H1 (cell line): Measurements from ENCODE around the gene DBH. TPM values are rescaled to one million over a fixed set of nuclear protein-coding genes. Genes with fewer than 3 reads are reported as not detected.

Experiments used
- CTCF ChIA-PET: fragments of 300-600 bp; sonication (Branson Sonifier 250); formaldehyde crosslinking; loops from one replicate; lab custom pipeline; 2021; ENCODE audit not compliant: partially characterized antibody; lab: Charles Lee
- POLR2A ChIA-PET: fragments of 300-600 bp; sonication (Branson Sonifier 250); formaldehyde crosslinking; loops from one replicate; lab custom pipeline; 2021; ENCODE audit warnings: inconsistent platforms; ENCODE audit not compliant: partially characterized antibody; lab: Charles Lee
- DNase-seq, 2 experiments: peaks; one replicate each; pipeline versions ENCODE4 v3.0.0 to v3.0.0-alpha.2; 2010 to 2022; ENCODE audit warnings: low spot score in 2 of 2, low read depth in 1 of 2, mixed read lengths in 1 of 2
- FAIRE-seq: peaks from 2 replicates; lab custom pipeline; 2011; peaks lifted over from hg19 to GRCh38; lab: Jason Lieb, UNC
- H2AFZ ChIP-seq: 2 replicates; pipeline ENCODE4 v1.8.1; 2012; ENCODE audit warnings: low read length, inconsistent platforms
- H2AK5ac ChIP-seq: 2 replicates; pipeline ENCODE4 v1.6.1; 2013; ENCODE audit warnings: low read depth, low read length
- H2BK120ac ChIP-seq: replicated peaks from 2 replicates; pipeline ENCODE3; 2013; ENCODE audit warnings: low read depth, low read length, inconsistent platforms
- H2BK12ac ChIP-seq: 2 replicates; pipeline ENCODE4 v1.6.1; 2013; ENCODE audit warnings: low read depth, low read length
- H2BK15ac ChIP-seq: 2 replicates; pipeline ENCODE4 v1.6.1; 2013; ENCODE audit warnings: low read length
- H2BK20ac ChIP-seq: 2 replicates; pipeline ENCODE4 v1.6.1; 2013; ENCODE audit warnings: low read length
- H2BK5ac ChIP-seq: 2 replicates; pipeline ENCODE4 v1.6.1; 2013; ENCODE audit warnings: low read depth, low read length
- H3K14ac ChIP-seq: 2 replicates; pipeline ENCODE4 v1.6.1; 2013; ENCODE audit warnings: inconsistent platforms; ENCODE audit not compliant: insufficient read length
- H3K18ac ChIP-seq: 2 replicates; pipeline ENCODE4 v1.6.1; 2013; ENCODE audit warnings: low read length; ENCODE audit errors: extremely low read depth
- H3K23ac ChIP-seq: 2 replicates; pipeline ENCODE4 v1.6.1; 2013; ENCODE audit warnings: inconsistent platforms; ENCODE audit not compliant: insufficient read length
- H3K23me2 ChIP-seq: 2 replicates; pipeline ENCODE4 v1.6.1; 2013; ENCODE audit warnings: low read depth, low read length
- H3K27ac ChIP-seq: 2 replicates; pipeline ENCODE4 v1.6.1; 2011; ENCODE audit warnings: low read depth, low read length, inconsistent platforms
- H3K27me3 ChIP-seq, 4 experiments: replicated peaks in 1 of 4; 1 replicate in 1 of 4; 2 replicates in 3 of 4; pipeline versions ENCODE4 v1.6.1 to v1.8.1; 2011 to 2013; ENCODE audit warnings: low read length in 3 of 4, mild to moderate bottlenecking in 3 of 4, inconsistent platforms in 2 of 4, mixed read lengths in 2 of 4, moderate library complexity in 1 of 4; ENCODE audit not compliant: control insufficient read depth in 3 of 4, insufficient read depth in 3 of 4; ENCODE audit errors: extremely low read depth in 1 of 4
- H3K36me3 ChIP-seq, 4 experiments: 2 replicates each; pipeline versions ENCODE4 v1.6.1 to v1.8.1; 2011 to 2013; ENCODE audit warnings: mild to moderate bottlenecking in 4 of 4, low read length in 3 of 4, moderate library complexity in 2 of 4, control low read depth in 1 of 4, inconsistent platforms in 1 of 4; ENCODE audit not compliant: insufficient read depth in 4 of 4, control insufficient read depth in 2 of 4
- H3K4ac ChIP-seq: replicated peaks from 2 replicates; pipeline ENCODE3; 2013; ENCODE audit warnings: low read length, low read depth, mixed read lengths, inconsistent platforms; ENCODE audit not compliant: insufficient read length
- H3K4me1 ChIP-seq, 4 experiments: replicated peaks in 1 of 4; 1 replicate in 1 of 4; 2 replicates in 3 of 4; pipeline versions ENCODE4 v1.6.1 to v1.8.1; 2011 to 2013; ENCODE audit warnings: low read length in 3 of 4, inconsistent platforms in 2 of 4, mixed read lengths in 1 of 4; ENCODE audit not compliant: insufficient read depth in 4 of 4, control insufficient read depth in 3 of 4
- H3K4me2 ChIP-seq, 2 experiments: 2 replicates each; pipeline versions ENCODE4 v1.6.1 to v1.8.1; 2011 to 2013; ENCODE audit warnings: low read depth in 2 of 2, low read length in 2 of 2, control low read depth in 1 of 2, inconsistent platforms in 1 of 2, mild to moderate bottlenecking in 1 of 2; ENCODE audit not compliant: insufficient read depth in 1 of 2
- H3K4me3 ChIP-seq, 4 experiments: fragments of 200-600, 300-600 bp in 1 of 4; sonication (generic), shearing (Covaris generic), sonication (Bioruptor Twin) in 1 of 4; 2 replicates each; pipeline versions ENCODE4 v1.5.1 to v1.8.1; 2011 to 2016; ENCODE audit warnings: low read length in 4 of 4, low read depth in 3 of 4, control low read depth in 2 of 4, inconsistent platforms in 2 of 4, mild to moderate bottlenecking in 2 of 4, mixed read lengths in 1 of 4, moderate library complexity in 1 of 4; ENCODE audit not compliant: insufficient read depth in 2 of 4; ENCODE audit errors: extremely low read depth in 1 of 4
- H3K56ac ChIP-seq: replicated peaks from 2 replicates; pipeline ENCODE3; 2013; ENCODE audit warnings: low read depth, mild to moderate bottlenecking, mixed read lengths, low read length, inconsistent platforms; ENCODE audit not compliant: insufficient read length
- H3K79me1 ChIP-seq: 2 replicates; pipeline ENCODE4 v1.6.1; 2013; ENCODE audit warnings: low read depth, low read length, control low read depth
- H3K79me2 ChIP-seq, 2 experiments: 2 replicates each; pipeline versions ENCODE4 v1.6.1 to v1.8.1; 2012 to 2013; ENCODE audit warnings: low read length in 2 of 2, mild to moderate bottlenecking in 2 of 2, inconsistent platforms in 1 of 2; ENCODE audit not compliant: insufficient read depth in 2 of 2, control insufficient read depth in 1 of 2
- H3K9ac ChIP-seq, 4 experiments: replicated peaks in 1 of 4; 1 replicate in 1 of 4; 2 replicates in 3 of 4; pipeline versions ENCODE4 v1.6.1 to v1.8.1; 2011 to 2013; ENCODE audit warnings: low read depth in 3 of 4, low read length in 3 of 4, control low read depth in 2 of 4, mild to moderate bottlenecking in 2 of 4, moderate library complexity in 2 of 4, inconsistent platforms in 1 of 4; ENCODE audit errors: extremely low read depth in 1 of 4
- H3K9me3 ChIP-seq, 2 experiments: 2 replicates each; pipeline versions ENCODE4 v1.6.1 to v1.8.1; 2012 to 2013; ENCODE audit warnings: mild to moderate bottlenecking in 2 of 2, moderate library complexity in 2 of 2, control low read depth in 1 of 2, inconsistent platforms in 1 of 2, low read depth in 1 of 2, low read length in 1 of 2, mixed read lengths in 1 of 2; ENCODE audit not compliant: insufficient read depth in 2 of 2
- H4K20me1 ChIP-seq, 2 experiments: replicated peaks in 1 of 2; 2 replicates each; pipeline versions ENCODE3 to v1.8.1; 2011 to 2013; ENCODE audit warnings: inconsistent platforms in 2 of 2, low read length in 2 of 2, mild to moderate bottlenecking in 1 of 2; ENCODE audit not compliant: insufficient read depth in 2 of 2, control insufficient read depth in 1 of 2
- H4K5ac ChIP-seq: 2 replicates; pipeline ENCODE4 v1.6.1; 2013; ENCODE audit warnings: low read length, low read depth, mixed read lengths, inconsistent platforms; ENCODE audit not compliant: insufficient read length
- H4K8ac ChIP-seq: 2 replicates; pipeline ENCODE4 v1.8.0; 2013; ENCODE audit warnings: mild to moderate bottlenecking, moderate library complexity, low read length, inconsistent platforms; ENCODE audit not compliant: insufficient read depth; ENCODE audit errors: extremely low read depth
- H4K91ac ChIP-seq: replicated peaks from 2 replicates; pipeline ENCODE3; 2013; ENCODE audit warnings: low read length, mixed read lengths, inconsistent platforms; ENCODE audit not compliant: insufficient read length
- BRCA1 ChIP-seq: IDR thresholded peaks from 2 replicates; pipeline ENCODE4 v1.6.1; 2012; ENCODE audit warnings: low read depth, low read length, improper control_type of control experiment
- CTCF ChIP-seq, 3 experiments: IDR thresholded peaks; 1 replicate in 2 of 3; 2 replicates in 1 of 3; pipeline versions ENCODE4 v1.5.1 to v1.6.1; 2011; ENCODE audit warnings: low read length in 3 of 3, mild to moderate bottlenecking in 3 of 3, inconsistent platforms in 2 of 3, low read depth in 1 of 3, moderate library complexity in 1 of 3; ENCODE audit not compliant: insufficient read depth in 1 of 3; ENCODE audit errors: control extremely low read depth in 1 of 3
- MAX ChIP-seq: IDR thresholded peaks from 2 replicates; pipeline ENCODE4 v1.6.1; 2012; ENCODE audit warnings: inconsistent platforms
- PHF8 ChIP-seq: fragments of 200-600 bp; sonication (generic); conservative IDR thresholded peaks from 2 replicates; pipeline ENCODE4 v1.7.1; 2012; ENCODE audit warnings: low read depth, mild to moderate bottlenecking, inconsistent platforms, low read length, moderate library complexity
- RAD21 ChIP-seq, 2 experiments: IDR thresholded peaks in 1 of 2; conservative IDR thresholded peaks in 1 of 2; 2 replicates each; pipeline ENCODE4 v1.6.1; 2011; ENCODE audit warnings: low read depth in 2 of 2, low read length in 2 of 2, improper control_type of control experiment in 1 of 2, inconsistent platforms in 1 of 2, mild to moderate bottlenecking in 1 of 2, moderate library complexity in 1 of 2
- WGBS, 2 experiments: shearing (Covaris generic) in 1 of 2; methylation state at CpG; one replicate each; pipeline versions ENCODE4 v1.1.6 to v1.1.7; 2013 to 2015; ENCODE audit warnings: low lambda C conversion rate in 2 of 2, mixed read lengths in 2 of 2, inconsistent platforms in 1 of 2, low coverage in 1 of 2, missing lambda C conversion rate in 1 of 2; ENCODE audit not compliant: insufficient replicate concordance in 2 of 2, insufficient coverage in 1 of 2, insufficient read length in 1 of 2; ENCODE audit errors: extremely low coverage in 1 of 2, missing lambda C conversion rate in 1 of 2; 5-methylcytosine and 5-hydroxymethylcytosine counted together
- polyA plus RNA-seq, 7 experiments: library from polyadenylated mRNA; depleted of rRNA in 3 of 7; stranded (reverse) in 5 of 7; unstranded in 2 of 7; fragments of >200 nt in 5 of 7; fragments of 200-250 nt in 2 of 7; gene quantifications; 1 replicate in 5 of 7; 2 replicates in 1 of 7; 4 replicates in 1 of 7; pipeline versions ENCODE4 v1.2.1 to v1.2.3, GENCODE V29; 2011 to 2013; ENCODE audit warnings: missing spikeins in 2 of 7, mixed read lengths in 2 of 7
- total RNA-seq: library from RNA; stranded (reverse); fragmentation: NEBNext Ultra II Directional; extraction: Animal tissue kit (Norgen Biotek cat#: 25700); gene quantifications from 2 replicates; pipeline ENCODE4 v1.2.1, GENCODE V29; 2021

Gene DBH
- total and polyA plus RNA-seq, 2 of the 8 experiments (the other 6 are each of a cell fraction or from before 2014, with no cell fraction given), result 0.18 TPM; not detected in 1

- no peak overlapping the region for H4K5ac ChIP-seq
- H3K79me1 ChIP-seq, result peaks cover 3% of the 10 kb centered on the region
- CTCF ChIA-PET, result interaction anchor here (0.7 to 6.7 kb wide), 27 partner anchors 10 to 140 kb away, joined by 3 to 79 read pairs (median 3); partner anchors contain the start of gene ADAMTSL2
- H3K23me2 ChIP-seq, result peaks cover 4% of the 10 kb centered on the region; the same call in 1 of the 2 replicates
- H4K91ac ChIP-seq, result no peak overlapping the region
- no peak overlapping the region; the same call in 1 of the 2 replicates for H3K18ac ChIP-seq
- peak in 1 of 2 experiments; percentile 37; a peak in 1 of 4 replicates for TF ChIP-seq RAD21 (IDR thresholded peaks at IDR 0.05 in 1 of 2, conservative IDR thresholded peaks at IDR 0.05 in 1 of 2; ENCODE audit: low read depth in 2 of 2, low read length in 2 of 2)
- TF ChIP-seq BRCA1, result no peak
- peak; percentile 19; the same call in 1 of the 2 replicates for TF ChIP-seq MAX
- no peak for TF ChIP-seq PHF8
- peak in 2 of 3 experiments; percentile 32 to 46; a peak in 2 of 4 replicates for TF ChIP-seq CTCF (IDR thresholded peaks at IDR 0.05; ENCODE audit: control extremely low read depth in 1 of 3, insufficient read depth in 1 of 3, low read depth in 1 of 3, low read length in 3 of 3)
- FAIRE-seq (no peak), DNase-seq (no peak)
- no peak overlapping the region; a peak in 1 of 8 replicates for H3K4me3 ChIP-seq
- peaks cover 0 to 3% (median 0%) of the 10 kb centered on the region in 4 experiments; a peak in 1 of 8 replicates for H3K36me3 ChIP-seq
- no peak overlapping the region for H2BK20ac ChIP-seq
- no peak overlapping the region for H2AK5ac ChIP-seq
- POLR2A ChIA-PET, result interaction anchor here (1.5 kb wide), 1 partner anchor 39 kb away, joined by 4 read pairs; no protein-coding TSS in a partner anchor
- H3K4ac ChIP-seq, result no peak overlapping the region
- H4K8ac ChIP-seq, result no peak overlapping the region
- no peak overlapping the region for H3K27ac ChIP-seq
- no peak overlapping the region for H3K56ac ChIP-seq
- no peak overlapping the region for H2AFZ ChIP-seq
- no peak overlapping the region for H3K4me2 ChIP-seq
- H3K14ac ChIP-seq, result no peak overlapping the region
- H3K9me3 ChIP-seq, result peaks cover 0 to 3% of the 10 kb centered on the region in 2 experiments; a peak in 1 of 4 replicates
- H3K23ac ChIP-seq, result no peak overlapping the region
- H3K4me1 ChIP-seq, result peaks cover 0 to 4% (median 2%) of the 10 kb centered on the region in 4 experiments; a peak in 3 of 7 replicates
- H2BK5ac ChIP-seq, result no peak overlapping the region
- H4K20me1 ChIP-seq, result peaks cover 0 to 8% of the 10 kb centered on the region in 2 experiments
- H3K27me3 ChIP-seq, result peaks cover under 1 to 8% (median 7%) of the 10 kb centered on the region in 4 experiments
- no peak overlapping the region for H2BK15ac ChIP-seq
- no peaks in the 10 kb centered on the region for H3K79me2 ChIP-seq
- no peak overlapping the region for H2BK120ac ChIP-seq
- H3K9ac ChIP-seq, result no peak overlapping the region
- H2BK12ac ChIP-seq, result no peak overlapping the region
- WGBS, 2 experiments, result 76% methylated on average over 14 of the region's 14 CpGs; no CpG with 5 or more reads in 1 of the 2 experiments
These were observed 32.8 kb upstream of the DBH start for GRCh38 chr9:133603135-133603927.
